Midbrain (tissue), 1 donor: ENCODE data around the gene SAMD10.
"Not testable (repeated sequence)": the region's sequence is repeated elsewhere in the genome, so short reads cannot be mapped to it uniquely, and the experiment has no call there.

Experiments
- DNase-seq: peaks from one replicate; lab custom pipeline; 2025; lab: John Stamatoyannopoulos, UW

SAMD10 gene

DNA sequence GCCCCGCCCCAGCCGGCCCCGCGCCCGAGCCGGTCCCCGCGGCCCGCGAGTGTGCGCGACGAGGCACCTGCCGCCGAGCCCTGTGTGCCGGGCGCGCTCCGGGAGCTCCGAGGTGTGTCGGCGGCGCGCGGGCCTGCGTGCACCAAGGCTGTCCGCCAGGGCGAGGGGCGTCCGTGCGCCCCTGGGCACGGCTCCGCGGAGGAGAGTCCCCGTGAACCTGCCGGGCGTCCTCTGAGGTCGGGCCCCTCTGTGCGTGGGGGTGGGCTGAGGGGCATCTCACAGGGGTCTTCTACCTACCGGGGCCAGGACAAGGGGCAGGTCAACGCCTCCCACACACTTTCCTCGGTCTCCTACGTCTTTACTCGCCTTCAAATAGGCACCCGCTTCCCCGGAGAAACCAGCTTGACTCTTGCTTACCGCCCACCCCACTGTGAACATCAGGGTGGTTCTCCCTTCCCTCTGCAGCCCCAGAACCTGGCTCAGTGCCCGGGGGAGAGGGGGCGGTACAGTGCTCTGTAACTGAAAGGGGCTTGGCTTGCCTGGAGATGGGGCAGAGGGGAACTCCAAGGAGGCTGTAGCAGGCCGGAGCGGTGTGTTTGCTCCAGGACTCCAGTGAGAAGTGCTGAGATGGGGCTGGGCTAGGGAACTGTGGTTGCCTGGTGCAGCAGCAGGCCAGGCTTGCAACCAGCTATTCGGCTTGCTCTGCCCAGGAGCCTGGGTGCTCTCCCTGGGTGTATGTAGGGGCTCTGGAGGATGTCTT lies at the start of gene SAMD10:
SAMD10 (minus strand) TSS at position 86 of the 760 bp plus-strand sequence. CDS start 175 bp downstream, outside the sequence.
- no peak for DNase-seq

GRCh38 chr20:64027981-64028685 lies 48.7 kb upstream of the SAMD10 start:
- DNase-seq = no peak

DNA sequence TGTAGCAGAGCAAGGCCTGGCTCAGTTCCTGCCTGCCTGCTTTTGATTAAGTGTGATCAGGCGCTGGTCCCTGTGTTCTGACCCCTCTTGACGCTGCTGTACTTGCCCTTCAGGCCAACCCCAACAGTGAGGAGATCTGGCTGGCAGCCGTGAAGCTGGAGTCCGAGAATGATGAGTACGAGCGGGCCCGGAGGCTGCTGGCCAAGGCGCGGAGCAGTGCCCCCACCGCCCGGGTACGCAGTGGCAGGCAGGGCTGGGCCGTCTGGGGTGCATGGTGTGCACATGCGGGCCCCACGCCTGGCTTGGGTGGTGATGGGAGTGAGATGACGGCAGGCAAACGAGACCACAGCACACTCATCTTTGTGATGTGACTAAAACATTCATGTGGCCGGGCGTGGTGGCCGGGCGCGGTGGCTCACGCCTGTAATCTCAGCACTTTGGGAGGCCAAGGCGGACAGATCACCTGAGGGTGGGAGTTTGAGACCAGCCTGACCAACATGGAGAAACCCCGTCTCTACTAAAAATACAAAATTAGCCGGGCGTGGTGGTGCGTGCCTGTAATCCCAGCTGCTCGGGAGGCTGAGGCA lies 46.5 kb upstream of the SAMD10 start:
- no peak for DNase-seq

DNA sequence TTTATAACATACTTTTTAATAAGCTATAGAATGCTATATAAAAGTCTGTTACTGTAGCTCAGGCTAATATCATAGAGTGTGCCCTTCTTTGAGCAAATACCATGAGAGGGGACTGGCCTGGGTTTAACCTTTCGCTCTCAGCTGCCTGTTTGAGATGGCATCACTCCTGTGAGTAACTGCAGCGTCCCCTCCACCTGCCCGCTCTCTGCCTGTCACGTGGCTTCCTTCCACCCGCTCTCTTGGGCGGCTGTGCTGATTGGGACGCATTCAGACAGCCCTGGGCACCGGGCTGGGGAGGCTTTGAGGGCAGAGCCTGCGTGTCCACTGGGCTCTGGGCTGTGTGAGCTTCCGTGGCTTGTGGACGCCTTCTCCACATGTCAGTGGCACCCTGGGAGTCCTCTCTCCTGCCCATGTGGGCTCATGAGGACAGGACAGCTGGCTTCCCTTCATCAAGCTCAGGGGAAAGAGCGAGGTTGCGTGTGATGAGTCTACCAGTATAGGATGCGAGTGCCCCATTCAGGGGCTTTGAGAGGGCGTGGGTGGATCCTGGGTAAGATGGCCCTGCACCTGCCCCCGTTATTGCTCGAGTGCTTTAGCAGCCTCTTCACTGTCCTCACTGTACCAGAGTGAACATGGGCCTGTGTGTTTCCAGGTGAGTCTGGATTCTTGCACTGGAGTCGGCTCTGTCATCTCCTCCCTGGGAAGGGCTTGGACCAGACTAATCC lies 45.8 kb upstream of the SAMD10 start:
- DNase-seq = no peak

GRCh38 chr20:64024141-64024990 lies 44.9 kb upstream of the SAMD10 start:
- DNase-seq = no peak

- DNase-seq = no peak
These were observed 44.1 kb upstream of the SAMD10 start for GRCh38 chr20:64023361-64024140.

- DNase-seq = no peak
These were observed 43.4 kb upstream of the SAMD10 start for GRCh38 chr20:64022671-64023360.

DNA sequence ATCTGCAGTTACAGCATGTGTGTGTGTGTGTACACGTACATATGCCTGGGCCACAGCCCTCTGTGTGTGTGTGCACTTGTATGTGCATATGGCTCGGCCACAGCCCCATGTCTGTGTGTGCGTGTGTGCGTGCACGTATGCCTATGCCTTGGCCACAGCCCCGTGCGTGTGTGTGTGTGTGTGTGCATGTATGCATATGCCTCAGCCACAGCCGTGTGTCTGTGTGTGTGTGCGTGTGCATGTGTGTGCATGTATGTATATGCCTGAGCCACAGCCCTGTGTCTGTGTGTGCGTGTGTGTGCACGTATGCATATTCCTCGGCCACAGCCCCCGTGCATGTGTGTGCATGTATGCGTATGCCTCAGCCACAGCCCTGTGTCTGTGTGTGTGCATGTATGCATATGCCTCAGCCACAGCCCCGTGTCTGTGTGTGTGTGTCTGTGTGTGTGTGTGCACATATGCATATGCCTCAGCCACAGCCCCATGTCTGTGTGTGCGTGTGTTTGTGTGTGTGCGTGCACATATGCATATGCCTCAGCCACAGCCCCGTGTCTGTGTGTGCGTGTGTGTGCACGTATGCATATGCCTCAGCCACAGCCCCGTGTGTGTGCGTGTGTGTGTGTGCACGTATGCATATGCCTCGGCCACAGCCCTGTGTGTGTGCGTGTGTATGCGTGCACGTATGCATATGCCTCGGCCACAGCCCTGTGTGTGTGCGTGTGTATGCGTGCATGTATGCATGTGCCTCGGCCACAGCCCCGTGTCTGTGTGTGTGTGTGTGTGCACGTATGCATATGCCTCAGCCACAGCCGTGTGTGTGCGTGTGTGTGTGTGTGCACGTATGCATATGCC lies 41.9 kb upstream of the SAMD10 start:
- DNase-seq = no peak

GRCh38 chr20:64015635-64016034 lies 36.2 kb upstream of the SAMD10 start:
- no peak for DNase-seq

GRCh38 chr20:64012385-64013154 lies 33.1 kb upstream of the SAMD10 start:
- not testable (repeated sequence) for DNase-seq

DNA sequence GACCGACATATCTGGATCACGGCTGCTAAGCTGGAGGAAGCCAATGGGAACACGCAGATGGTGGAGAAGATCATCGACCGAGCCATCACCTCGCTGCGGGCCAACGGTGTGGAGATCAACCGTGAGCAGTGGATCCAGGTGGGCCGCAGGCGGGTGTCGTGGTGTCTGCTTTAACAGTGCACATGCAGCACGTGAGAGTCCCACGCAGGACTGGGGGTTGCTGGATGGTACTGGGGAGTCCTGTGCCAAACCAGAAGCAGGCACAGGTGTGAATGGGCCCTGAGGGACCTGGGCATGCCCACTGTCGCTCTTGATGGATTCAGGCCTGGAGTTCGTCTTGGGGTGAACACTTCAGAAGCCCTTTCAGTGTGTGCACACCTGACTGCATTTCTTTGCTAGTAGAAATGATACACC lies 31.9 kb upstream of the SAMD10 start:
- DNase-seq = no peak

DNA sequence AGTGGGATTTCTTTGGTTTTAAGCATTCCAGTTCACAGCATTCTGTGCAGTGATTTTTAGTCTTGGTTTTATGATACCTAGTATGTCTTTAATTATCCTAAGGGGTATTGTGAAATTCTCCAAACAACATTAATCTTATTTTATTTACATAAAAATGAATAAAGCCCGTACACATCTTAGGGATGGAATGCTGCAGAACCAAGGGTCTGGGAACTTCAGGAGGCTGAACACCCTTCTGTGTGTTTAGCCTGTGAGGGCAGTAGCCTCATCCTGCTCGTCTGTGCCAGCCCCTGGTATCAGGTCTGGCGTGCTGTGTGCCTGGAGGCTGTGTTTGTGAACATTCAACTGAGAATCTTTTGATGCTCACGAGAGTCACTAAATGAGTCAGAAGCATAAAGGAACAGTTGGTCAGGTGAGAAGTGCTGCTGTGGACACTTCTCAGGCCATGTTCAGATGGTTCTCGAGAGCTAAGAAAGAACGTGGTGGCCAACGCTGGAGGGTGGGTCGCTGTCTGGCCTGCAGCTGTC lies 31.3 kb upstream of the SAMD10 start:
- no peak for DNase-seq

GRCh38 chr20:64009811-64010387 lies 30.5 kb upstream of the SAMD10 start:
- no peak for DNase-seq

DNA sequence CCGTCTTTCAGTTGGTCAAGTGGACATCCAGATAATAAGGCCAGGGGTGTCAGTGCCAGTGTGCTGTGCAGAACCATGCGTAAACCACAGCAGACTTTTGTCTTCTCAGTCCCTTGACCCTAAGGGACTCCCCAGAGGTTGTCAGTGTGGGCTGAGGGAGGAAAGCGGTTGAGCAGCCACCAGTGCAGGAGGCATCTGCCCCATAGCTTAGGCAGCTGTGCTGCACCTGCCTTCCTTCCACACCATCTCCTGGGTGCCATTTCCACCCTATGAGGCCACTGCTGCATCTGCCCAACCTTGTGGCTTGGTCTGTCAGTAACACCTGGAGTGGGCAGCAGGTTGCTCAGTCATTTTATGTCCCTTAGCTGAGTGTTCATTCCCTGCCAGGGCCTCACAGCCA lies 27.5 kb upstream of the SAMD10 start:
- DNase-seq = no peak

- DNase-seq = peak; percentile 19
These were observed 27.0 kb upstream of the SAMD10 start for GRCh38 chr20:64006490-64006889.

- DNase-seq = no peak
These were observed 26.0 kb upstream of the SAMD10 start for GRCh38 chr20:64005394-64005793.

- DNase-seq = no peak
These were observed 24.7 kb upstream of the SAMD10 start for GRCh38 chr20:64003960-64004725.
